Mesodermal cell (in vitro differentiated cells): ENCODE measurements around the gene OR1F1.
A peak's percentile ranks its signal among the peaks of the same experiment; 100 is the strongest.

Experiments used
- H3K27ac ChIP-seq: 2 replicates; pipeline ENCODE4 v1.7.0; 2013; ENCODE audit warnings: mild to moderate bottlenecking, low read depth, low read length, moderate library complexity; ENCODE audit not compliant: severe bottlenecking
- H3K36me3 ChIP-seq: 2 replicates; pipeline ENCODE4 v1.7.1; 2013; ENCODE audit warnings: mild to moderate bottlenecking, low read length, moderate library complexity; ENCODE audit not compliant: control insufficient read depth, insufficient read depth
- H3K4me1 ChIP-seq: one replicate; pipeline ENCODE4 v1.7.1; 2013; ENCODE audit warnings: mild to moderate bottlenecking, low read length; ENCODE audit not compliant: insufficient read depth, control insufficient read depth, poor library complexity, severe bottlenecking
- H3K4me3 ChIP-seq: 2 replicates; pipeline ENCODE4 v1.7.0; 2013; ENCODE audit warnings: low read length, control low read depth, mild to moderate bottlenecking; ENCODE audit not compliant: insufficient read depth, poor library complexity, severe bottlenecking; ENCODE audit errors: extremely low read depth
- H3K9me3 ChIP-seq: 2 replicates; pipeline ENCODE4 v1.7.1; 2013; ENCODE audit warnings: mild to moderate bottlenecking, low read length, moderate library complexity; ENCODE audit not compliant: control insufficient read depth
- WGBS, 2 experiments: methylation state at CpG; one replicate each; pipeline ENCODE4 v1.1.5; 2013; ENCODE audit warnings: missing lambda C conversion rate in 2 of 2; ENCODE audit not compliant: insufficient coverage in 2 of 2; 5-methylcytosine and 5-hydroxymethylcytosine counted together

OR1F1 gene

GRCh38 chr16:3144321-3144983 lies 43.6 kb upstream of the OR1F1 start:
- Histone ChIP-seq H3K4me1 (peaks cover 11% of the 10 kb centered on the region), H3K36me3 (peaks cover 21% of the 10 kb centered on the region), H3K4me3 (no peak overlapping the region), H3K9me3 (no peaks in the 10 kb centered on the region), H3K27ac (no peak overlapping the region)
- WGBS, 2 experiments, result 84 to 87% methylated on average over 11 to 15 of the region's 18 CpGs

GRCh38 chr16:3145151-3145550 lies 42.9 kb upstream of the OR1F1 start:
- H3K9me3 ChIP-seq, result no peaks in the 10 kb centered on the region
- H3K4me3 ChIP-seq, result no peak overlapping the region
- no peak overlapping the region for H3K27ac ChIP-seq
- H3K4me1 ChIP-seq, result peaks cover 5% of the 10 kb centered on the region
- H3K36me3 ChIP-seq, result peaks cover 18% of the 10 kb centered on the region
- 86 to 89% methylated on average over 8 to 10 of the region's 10 CpGs for WGBS, 2 experiments

GRCh38 chr16:3145660-3146059 lies 42.3 kb upstream of the OR1F1 start:
- peaks cover 13% of the 10 kb centered on the region for H3K36me3 ChIP-seq
- H3K9me3 ChIP-seq, result no peaks in the 10 kb centered on the region
- 90 to 94% methylated on average over 10 to 12 of the region's 12 CpGs for WGBS, 2 experiments
- no peak overlapping the region for H3K4me3 ChIP-seq
- no peak overlapping the region for H3K27ac ChIP-seq
- H3K4me1 ChIP-seq, result peaks cover 4% of the 10 kb centered on the region

GRCh38 chr16:3147046-3147756 lies 40.8 kb upstream of the OR1F1 start:
- H3K4me3 ChIP-seq, result no peak overlapping the region
- 87 to 94% methylated on average over 13 to 15 of the region's 16 CpGs for WGBS, 2 experiments
- H3K27ac ChIP-seq, result no peak overlapping the region
- peaks cover 4% of the 10 kb centered on the region for H3K4me1 ChIP-seq
- no peaks in the 10 kb centered on the region for H3K9me3 ChIP-seq
- no peaks in the 10 kb centered on the region for H3K36me3 ChIP-seq

- Histone ChIP-seq H3K27ac (no peak overlapping the region), H3K4me1 (peaks cover 4% of the 10 kb centered on the region), H3K9me3 (no peaks in the 10 kb centered on the region), H3K36me3 (no peaks in the 10 kb centered on the region), H3K4me3 (no peak overlapping the region)
- WGBS, 2 experiments, result 89 to 95% methylated on average over 5 of the region's 5 CpGs
These were observed 40.3 kb upstream of the OR1F1 start for GRCh38 chr16:3147757-3148104.

GRCh38 chr16:3148256-3149192 lies 39.5 kb upstream of the OR1F1 start:
- H3K9me3 ChIP-seq, result no peaks in the 10 kb centered on the region
- H3K4me3 ChIP-seq, result no peak overlapping the region
- no peaks in the 10 kb centered on the region for H3K36me3 ChIP-seq
- peaks cover 4% of the 10 kb centered on the region for H3K4me1 ChIP-seq
- 95% methylated on average over 10 to 12 of the region's 13 CpGs for WGBS, 2 experiments
- no peak overlapping the region for H3K27ac ChIP-seq

- H3K36me3 ChIP-seq, result no peaks in the 10 kb centered on the region
- H3K4me1 ChIP-seq, result peaks cover 4% of the 10 kb centered on the region
- peak overlapping the region; percentile 66 for H3K4me3 ChIP-seq
- H3K27ac ChIP-seq, result no peak overlapping the region
- 89 to 100% methylated on average over 3 to 6 of the region's 6 CpGs for WGBS, 2 experiments
- no peaks in the 10 kb centered on the region for H3K9me3 ChIP-seq
These were observed 38.8 kb upstream of the OR1F1 start for GRCh38 chr16:3149193-3149530.

- no peaks in the 10 kb centered on the region for H3K36me3 ChIP-seq
- H3K9me3 ChIP-seq, result no peaks in the 10 kb centered on the region
- 1 to 2% methylated on average over 29 of the region's 41 CpGs for WGBS, 2 experiments
- H3K27ac ChIP-seq, result peak overlapping the region; percentile 69
- H3K4me3 ChIP-seq, result peak overlapping the region; percentile 66
- H3K4me1 ChIP-seq, result peaks cover 4% of the 10 kb centered on the region
These were observed 38.2 kb upstream of the OR1F1 start for GRCh38 chr16:3149630-3150345.

GRCh38 chr16:3150346-3151218 lies 37.4 kb upstream of the OR1F1 start:
- Histone ChIP-seq H3K36me3 (no peaks in the 10 kb centered on the region), H3K4me1 (peaks cover 4% of the 10 kb centered on the region), H3K27ac (peak overlapping the region; percentile 81), H3K9me3 (no peaks in the 10 kb centered on the region), H3K4me3 (peak overlapping the region; percentile 66)
- 2 to 3% methylated on average over 51 to 52 of the region's 62 CpGs for WGBS, 2 experiments

- H3K9me3 ChIP-seq, result no peaks in the 10 kb centered on the region
- H3K4me1 ChIP-seq, result peaks cover 4% of the 10 kb centered on the region
- peak overlapping the region; percentile 66 for H3K27ac ChIP-seq
- H3K36me3 ChIP-seq, result no peaks in the 10 kb centered on the region
- peak overlapping the region; percentile 59 for H3K4me3 ChIP-seq
- whole genome bisulfite sequencing, 2 experiments, result 0 to 15% methylated on average over 4 to 9 of the region's 15 CpGs
These were observed 36.1 kb upstream of the OR1F1 start for GRCh38 chr16:3152027-3152276.
